Measurements from ENCODE around the gene SLC24A3. TPM values are rescaled to one million over a fixed set of nuclear protein-coding genes. Genes with fewer than 3 reads are reported as not detected.

SLC24A3 gene
- total RNA-seq, 1 donor from 2014 or later, result 0.96 TPM

GRCh38 chr20:19222520-19223040, 10.1 kb downstream of the SLC24A3 start:
- DNase-seq (ENCODE audit: low spot score, unreplicated experiment), result no peak
- H3K4me1 Mint-ChIP-seq (ENCODE audit: low read depth), result peaks cover 15% of the 10 kb centered on the region
- TF ChIP-seq CTCF (IDR thresholded peaks at IDR 0.05; ENCODE audit: unreplicated experiment), result no peak
- no peak overlapping the region for H3K27ac Mint-ChIP-seq
- H3K27me3 Mint-ChIP-seq, result peaks cover 2% of the 10 kb centered on the region
- peaks cover 2% of the 10 kb centered on the region for H3K36me3 Mint-ChIP-seq (ENCODE audit: insufficient read depth)
- no peak overlapping the region for H3K4me3 Mint-ChIP-seq (ENCODE audit: low read depth)
- peaks cover 15% of the 10 kb centered on the region for H3K9me3 Mint-ChIP-seq (ENCODE audit: low read depth)

- no peaks in the 10 kb centered on the region for H3K27me3 Mint-ChIP-seq
- H3K4me1 Mint-ChIP-seq (ENCODE audit: low read depth), result peaks cover 15% of the 10 kb centered on the region
- H3K36me3 Mint-ChIP-seq (ENCODE audit: insufficient read depth), result peaks cover 2% of the 10 kb centered on the region
- TF ChIP-seq CTCF (IDR thresholded peaks at IDR 0.05; ENCODE audit: unreplicated experiment), result no peak
- no peak overlapping the region for H3K27ac Mint-ChIP-seq
- H3K9me3 Mint-ChIP-seq (ENCODE audit: low read depth), result peaks cover 15% of the 10 kb centered on the region
- H3K4me3 Mint-ChIP-seq (ENCODE audit: low read depth), result no peak overlapping the region
- no peak for DNase-seq (ENCODE audit: low spot score, unreplicated experiment)
Observed at GRCh38 chr20:19223640-19224039, 11.2 kb downstream of the SLC24A3 start.

GRCh38 chr20:19231359-19232035, 19.1 kb downstream of the SLC24A3 start:
- Mint-ChIP-seq H3K27me3 (peaks cover 2% of the 10 kb centered on the region), H3K36me3 (ENCODE audit: insufficient read depth) (no peaks in the 10 kb centered on the region), H3K4me1 (ENCODE audit: low read depth) (no peaks in the 10 kb centered on the region), H3K27ac (no peak overlapping the region), H3K9me3 (ENCODE audit: low read depth) (peaks cover 7% of the 10 kb centered on the region), H3K4me3 (ENCODE audit: low read depth) (no peak overlapping the region)
- no peak for DNase-seq (ENCODE audit: low spot score, unreplicated experiment)
- TF ChIP-seq CTCF (IDR thresholded peaks at IDR 0.05; ENCODE audit: unreplicated experiment), result no peak

GRCh38 chr20:19232997-19233794, 20.8 kb downstream of the SLC24A3 start:
- Mint-ChIP-seq H3K9me3 (ENCODE audit: low read depth) (peaks cover 4% of the 10 kb centered on the region), H3K4me3 (ENCODE audit: low read depth) (no peak overlapping the region), H3K36me3 (ENCODE audit: insufficient read depth) (no peaks in the 10 kb centered on the region), H3K27ac (no peak overlapping the region), H3K4me1 (ENCODE audit: low read depth) (no peaks in the 10 kb centered on the region), H3K27me3 (peaks cover 2% of the 10 kb centered on the region)
- no peak for TF ChIP-seq CTCF (IDR thresholded peaks at IDR 0.05; ENCODE audit: unreplicated experiment)
- DNase-seq (ENCODE audit: low spot score, unreplicated experiment), result no peak

- H3K4me1 Mint-ChIP-seq (ENCODE audit: low read depth), result peaks cover under 1% of the 10 kb centered on the region
- no peak for TF ChIP-seq CTCF (IDR thresholded peaks at IDR 0.05; ENCODE audit: unreplicated experiment)
- no peaks in the 10 kb centered on the region for H3K9me3 Mint-ChIP-seq (ENCODE audit: low read depth)
- DNase-seq (ENCODE audit: low spot score, unreplicated experiment), result no peak
- peaks cover 4% of the 10 kb centered on the region for H3K27me3 Mint-ChIP-seq
- H3K36me3 Mint-ChIP-seq (ENCODE audit: insufficient read depth), result no peaks in the 10 kb centered on the region
- no peak overlapping the region for H3K27ac Mint-ChIP-seq
- no peak overlapping the region for H3K4me3 Mint-ChIP-seq (ENCODE audit: low read depth)
Observed at GRCh38 chr20:19236371-19237055, 24.1 kb downstream of the SLC24A3 start.
